AG04450 (cell line): ENCODE measurements around the gene GFOD1. TPM values are rescaled to one million over a fixed set of nuclear protein-coding genes. Genes with fewer than 3 reads are reported as not detected.

Experiments used
- CTCF ChIA-PET: fragments of 300-600, 350-600 bp; formaldehyde crosslinking; extraction: SDS; loops from one replicate; lab custom pipeline; 2022; ENCODE audit warnings: antibody characterized with exemption, inconsistent platforms; lab: Charles Lee
- POLR2A ChIA-PET: fragments of 350-600 bp; formaldehyde crosslinking; extraction: SDS; loops from one replicate; lab custom pipeline; 2021; ENCODE audit warnings: antibody characterized with exemption, inconsistent platforms; lab: Yijun Ruan, JAX
- DNase-seq: peaks from one replicate; pipeline ENCODE4 v3.0.0-alpha.2; 2011; ENCODE audit warnings: low read depth, low spot score
- H3K27ac ChIP-seq: one replicate; pipeline ENCODE4 v1.5.1; 2012; ENCODE audit warnings: low read depth, low read length, control low read depth
- H3K27me3 ChIP-seq: one replicate; pipeline ENCODE4 v1.6.0; 2012; ENCODE audit warnings: low read length; ENCODE audit not compliant: control insufficient read depth, insufficient read depth
- H3K4me3 ChIP-seq: 2 replicates; pipeline ENCODE4 v1.5.1; 2011; ENCODE audit warnings: mild to moderate bottlenecking, low read depth, low read length, control low read depth
- H3K9me3 ChIP-seq: 2 replicates; pipeline ENCODE4 v1.5.1; 2012; ENCODE audit warnings: low read length; ENCODE audit not compliant: control insufficient read depth, insufficient read depth
- CTCF ChIP-seq: IDR thresholded peaks from 2 replicates; pipeline ENCODE4 v1.5.1; 2011; ENCODE audit warnings: low read depth, low read length, control low read depth, inconsistent platforms
- polyA plus RNA-seq: library from polyadenylated mRNA; depleted of rRNA; stranded (reverse); fragments of >200 nt; gene quantifications from 2 replicates; pipeline ENCODE4 v1.2.3, GENCODE V29; 2011

GFOD1 gene
- polyA plus RNA-seq, 1 experiment, result 3.0 TPM

DNA sequence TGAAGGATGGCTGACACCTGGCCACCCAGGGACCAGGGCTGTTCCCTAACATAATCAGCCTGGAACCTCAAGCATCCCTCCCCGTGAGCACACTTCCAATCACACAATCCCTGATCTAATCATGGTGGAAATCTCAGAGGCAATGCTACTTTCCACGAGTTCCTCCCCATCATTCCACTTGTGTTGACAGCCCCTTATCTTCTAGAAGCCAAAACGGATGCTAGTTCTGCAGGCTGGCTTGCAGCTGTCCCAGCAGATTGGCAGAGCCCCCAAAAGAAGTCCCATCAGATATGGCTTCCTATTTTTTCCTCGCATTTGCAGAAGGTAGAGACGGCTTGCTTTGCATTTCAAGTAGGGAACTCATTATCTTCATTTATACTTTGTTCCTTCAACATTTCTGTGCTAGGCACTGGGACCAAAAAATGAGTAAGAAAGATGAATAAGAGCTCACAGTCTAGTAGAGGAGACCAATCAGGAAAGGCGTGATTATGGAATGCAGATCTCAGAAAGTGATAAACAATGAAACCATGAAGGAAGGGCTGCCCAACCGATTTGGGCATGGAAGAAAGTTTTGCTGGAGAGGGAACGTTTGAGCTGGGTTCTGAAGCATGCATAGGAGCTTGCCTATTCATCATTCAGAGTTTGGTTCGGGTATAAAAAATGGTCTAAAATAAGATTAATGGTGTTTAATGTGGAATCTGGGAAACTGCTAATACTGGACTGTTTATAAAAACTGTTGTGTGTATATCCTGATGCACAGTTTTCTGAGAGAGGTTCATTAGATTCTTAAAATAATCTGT lies 114.5 kb downstream of the GFOD1 start:
- CTCF ChIA-PET, result interaction anchor here (0.6 to 1.6 kb wide), 3 partner anchors 15 to 255 kb away, joined by 3 read pairs; no protein-coding TSS in a partner anchor
- no peak for DNase-seq

GRCh38 chr6:13372076-13372475 lies 115.3 kb downstream of the GFOD1 start:
- no peak for DNase-seq
- no peak for TF ChIP-seq CTCF
- Histone ChIP-seq H3K9me3 (no peaks in the 10 kb centered on the region), H3K4me3 (no peak overlapping the region), H3K27ac (no peak overlapping the region), H3K27me3 (no peaks in the 10 kb centered on the region)
- ChIA-PET POLR2A (interaction anchor here (0.5 to 1.5 kb wide), 2 partner anchors 17 to 172 kb away, joined by 3 read pairs; no protein-coding TSS in a partner anchor), CTCF (interaction anchor here (1.3 to 1.6 kb wide), 2 partner anchors 14 to 35 kb away, joined by 3 read pairs; no protein-coding TSS in a partner anchor)

More for the DNA sequence above, 114.5 kb downstream of the GFOD1 start:
- POLR2A ChIA-PET, result interaction anchor here (1.5 kb wide), 1 partner anchor 17 kb away, joined by 3 read pairs; no protein-coding TSS in a partner anchor
- Histone ChIP-seq H3K27me3 (no peaks in the 10 kb centered on the region), H3K9me3 (no peaks in the 10 kb centered on the region), H3K4me3 (no peak overlapping the region), H3K27ac (no peak overlapping the region)
- TF ChIP-seq CTCF, result no peak

DNA sequence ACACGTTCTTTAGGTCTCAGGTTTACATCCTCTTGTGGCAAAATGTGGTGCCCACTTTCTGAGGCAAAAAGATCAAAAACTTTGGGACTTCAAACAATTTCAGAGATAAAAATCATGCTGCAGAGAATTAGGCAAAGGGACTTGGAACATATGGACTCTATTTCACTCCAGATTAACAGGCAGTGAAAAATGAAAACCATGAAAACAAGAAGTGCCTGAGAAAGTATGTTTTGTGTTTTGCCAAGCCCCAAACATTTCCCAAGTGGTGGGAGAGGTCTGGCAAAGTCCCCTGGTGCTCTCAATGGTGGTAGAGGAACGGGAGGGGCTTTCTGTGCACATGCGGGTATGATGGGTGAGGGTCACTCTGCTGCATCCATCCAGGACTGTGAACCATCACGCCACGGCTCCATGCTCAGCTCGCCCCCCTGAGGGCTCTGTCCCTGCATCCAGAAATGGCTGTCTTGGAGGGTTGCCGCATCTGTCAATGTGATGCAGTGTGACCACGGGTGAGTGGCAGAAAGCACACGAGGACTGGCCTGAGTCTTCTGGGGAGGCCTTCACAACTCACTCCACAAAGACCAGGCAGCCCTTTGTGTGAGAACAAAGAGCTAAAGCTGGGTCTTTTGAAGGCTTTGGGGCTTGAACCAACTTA lies 115.9 kb downstream of the GFOD1 start:
- Histone ChIP-seq H3K9me3 (no peaks in the 10 kb centered on the region), H3K4me3 (no peak overlapping the region), H3K27ac (no peak overlapping the region), H3K27me3 (no peaks in the 10 kb centered on the region)
- TF ChIP-seq CTCF, result no peak
- ChIA-PET POLR2A (interaction anchor here (1.5 kb wide), 1 partner anchor 16 kb away, joined by 3 read pairs; no protein-coding TSS in a partner anchor), CTCF (interaction anchor here (1.3 to 1.6 kb wide), 2 partner anchors 13 to 34 kb away, joined by 3 read pairs; no protein-coding TSS in a partner anchor)
- DNase-seq, result no peak

DNA sequence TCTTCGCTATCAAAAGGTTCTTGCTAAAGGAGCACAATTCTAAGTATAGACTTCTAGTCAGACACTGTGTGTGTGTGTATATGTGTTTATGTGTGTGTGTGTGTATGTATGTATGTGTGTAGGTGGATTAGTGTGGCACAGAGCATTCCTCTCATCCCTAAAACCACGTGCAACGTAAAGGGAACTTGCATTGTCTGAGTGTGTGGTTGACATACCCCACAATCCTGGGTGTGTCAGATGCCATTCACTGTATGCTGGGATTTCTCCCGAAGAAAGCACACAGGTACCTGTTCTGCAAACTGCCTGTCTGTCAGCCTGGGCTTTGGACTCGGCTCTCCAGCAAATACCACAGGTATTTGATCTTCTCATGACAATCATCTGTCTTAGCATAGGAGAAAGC lies 116.8 kb downstream of the GFOD1 start:
- POLR2A ChIA-PET, result no interaction called here
- no peak overlapping the region for H3K27ac ChIP-seq
- H3K9me3 ChIP-seq, result no peaks in the 10 kb centered on the region
- H3K27me3 ChIP-seq, result no peaks in the 10 kb centered on the region
- no peak overlapping the region for H3K4me3 ChIP-seq
- no peak for TF ChIP-seq CTCF
- DNase-seq, result no peak
- CTCF ChIA-PET, result interaction anchor here (0.5 kb wide), 1 partner anchor 540 kb away, joined by 5 read pairs; no protein-coding TSS in a partner anchor
